Astrocyte of the spinal cord (primary cell): ENCODE measurements around the gene DEAF1.
A peak's percentile ranks its signal among the peaks of the same experiment; 100 is the strongest.

Experiments
- DNase-seq: peaks from one replicate; pipeline ENCODE4 v3.0.0; 2011; ENCODE audit warnings: low read depth, low spot score
- H3K4me3 ChIP-seq: 2 replicates; pipeline ENCODE4 v1.5.1; 2011; ENCODE audit warnings: low read depth, mild to moderate bottlenecking, low read length, moderate library complexity
- in situ Hi-C: cut with HindIII; loops from 2 replicates; pipeline ENCODE4 v1.10.0; 2017; ENCODE audit warnings: low sequenced_read_pairs
- TF ChIP-seq, protein P1 (sequence below): IDR thresholded peaks from 2 replicates; pipeline ENCODE4 v1.5.1; 2012; ENCODE audit warnings: low read depth, mild to moderate bottlenecking, low read length, inconsistent platforms

DEAF1 gene

DNA sequence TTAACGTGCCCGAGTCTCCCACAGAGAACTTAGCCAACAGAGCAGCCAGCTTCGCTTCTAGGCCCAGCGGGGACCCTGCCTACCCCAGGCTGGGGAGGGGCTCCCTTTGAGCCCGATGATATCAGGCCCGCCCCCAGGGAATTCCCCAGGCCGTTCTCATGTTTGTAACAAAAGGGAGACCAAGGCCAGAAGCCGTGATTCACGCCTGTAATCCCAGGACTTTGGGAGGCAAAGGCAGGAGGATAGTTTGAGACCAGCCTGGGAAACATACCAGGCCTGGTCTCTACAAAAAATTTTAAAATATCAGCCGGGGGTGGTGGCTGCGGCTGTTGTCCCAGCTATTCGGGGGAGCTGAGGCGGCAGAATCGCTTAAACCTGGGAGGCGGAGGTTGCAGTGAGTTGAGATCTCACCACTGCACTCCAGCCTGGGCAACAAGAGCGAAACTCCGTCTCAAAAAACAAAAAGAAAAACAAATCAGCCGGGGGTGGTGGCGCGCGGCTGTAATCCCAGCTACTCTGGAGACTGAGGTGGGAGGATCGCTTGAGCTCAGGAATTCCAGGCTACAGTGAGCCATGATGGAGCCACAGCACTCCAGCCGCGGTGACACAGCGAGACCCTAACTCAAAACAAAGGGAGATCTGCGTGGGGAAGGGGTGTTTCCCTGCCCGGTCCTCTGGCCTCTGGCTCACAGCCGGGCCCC, 56.2 kb downstream of the DEAF1 start:
- DNase-seq, result peak; percentile 29
- in situ Hi-C loops, result no loop called here
- TF ChIP-seq, protein P1, sequence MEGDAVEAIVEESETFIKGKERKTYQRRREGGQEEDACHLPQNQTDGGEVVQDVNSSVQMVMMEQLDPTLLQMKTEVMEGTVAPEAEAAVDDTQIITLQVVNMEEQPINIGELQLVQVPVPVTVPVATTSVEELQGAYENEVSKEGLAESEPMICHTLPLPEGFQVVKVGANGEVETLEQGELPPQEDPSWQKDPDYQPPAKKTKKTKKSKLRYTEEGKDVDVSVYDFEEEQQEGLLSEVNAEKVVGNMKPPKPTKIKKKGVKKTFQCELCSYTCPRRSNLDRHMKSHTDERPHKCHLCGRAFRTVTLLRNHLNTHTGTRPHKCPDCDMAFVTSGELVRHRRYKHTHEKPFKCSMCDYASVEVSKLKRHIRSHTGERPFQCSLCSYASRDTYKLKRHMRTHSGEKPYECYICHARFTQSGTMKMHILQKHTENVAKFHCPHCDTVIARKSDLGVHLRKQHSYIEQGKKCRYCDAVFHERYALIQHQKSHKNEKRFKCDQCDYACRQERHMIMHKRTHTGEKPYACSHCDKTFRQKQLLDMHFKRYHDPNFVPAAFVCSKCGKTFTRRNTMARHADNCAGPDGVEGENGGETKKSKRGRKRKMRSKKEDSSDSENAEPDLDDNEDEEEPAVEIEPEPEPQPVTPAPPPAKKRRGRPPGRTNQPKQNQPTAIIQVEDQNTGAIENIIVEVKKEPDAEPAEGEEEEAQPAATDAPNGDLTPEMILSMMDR, result no peak
- H3K4me3 ChIP-seq, result no peak overlapping the region

DNA sequence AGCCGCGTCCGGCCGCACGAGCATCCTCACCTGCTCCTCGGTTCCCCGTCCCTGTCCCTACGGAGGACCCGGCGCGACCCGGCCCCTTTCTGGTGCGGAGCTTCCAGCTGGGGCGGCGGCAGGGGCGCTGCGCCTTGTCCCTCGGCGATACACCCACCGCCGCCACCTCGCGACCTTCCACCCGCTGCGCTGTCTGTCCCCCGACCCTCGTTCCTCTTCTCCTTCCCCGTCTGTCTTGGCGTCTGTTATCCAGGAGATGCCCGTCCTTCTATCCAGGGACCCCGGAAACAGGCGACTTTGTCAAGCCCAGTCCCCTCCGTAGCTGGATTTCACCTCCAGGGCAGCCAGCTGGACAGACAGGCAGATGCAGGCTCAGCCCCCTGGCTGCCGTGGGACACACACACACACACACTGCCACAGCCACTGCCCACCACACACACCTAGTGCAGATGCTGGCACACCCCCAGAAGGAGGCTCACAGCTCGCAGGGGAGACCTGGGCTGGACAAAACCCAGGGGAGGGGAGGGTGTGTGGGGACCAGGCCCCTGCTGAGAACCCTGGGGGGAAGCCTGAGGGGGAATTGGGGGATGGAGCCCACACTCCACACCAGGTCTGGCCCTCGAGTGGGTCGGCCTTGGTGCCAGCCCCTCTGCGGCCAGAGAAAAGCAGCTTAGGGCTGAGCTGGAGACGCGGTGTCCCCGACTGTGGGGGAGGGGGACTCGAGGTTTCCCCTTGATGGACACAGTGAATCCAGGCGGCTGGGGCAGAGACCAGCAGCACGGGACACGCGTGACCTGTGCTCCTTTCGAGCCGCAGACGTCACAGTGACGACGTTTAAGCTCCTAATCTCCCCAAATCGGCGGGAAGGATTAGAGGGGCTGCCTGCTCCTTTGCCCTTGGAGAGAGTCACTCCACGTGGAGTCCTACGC, 57.2 kb downstream of the DEAF1 start:
- H3K4me3 ChIP-seq, result no peak overlapping the region
- TF ChIP-seq, protein P1, result no peak
- in situ Hi-C loops, result no loop called here
- no peak for DNase-seq

DNA sequence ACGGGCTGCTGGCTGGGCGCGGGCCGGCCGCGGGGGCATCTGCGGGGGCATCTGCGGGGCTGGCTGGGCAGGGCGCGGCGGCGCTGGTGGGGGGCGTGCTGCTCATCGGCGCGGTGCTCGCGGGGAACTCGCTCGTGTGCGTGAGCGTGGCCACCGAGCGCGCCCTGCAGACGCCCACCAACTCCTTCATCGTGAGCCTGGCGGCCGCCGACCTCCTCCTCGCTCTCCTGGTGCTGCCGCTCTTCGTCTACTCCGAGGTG, 57.8 kb downstream of the DEAF1 start:
- no peak overlapping the region for H3K4me3 ChIP-seq
- in situ Hi-C loops, result no loop called here
- TF ChIP-seq, protein P1, result no peak
- DNase-seq, result no peak

DNA sequence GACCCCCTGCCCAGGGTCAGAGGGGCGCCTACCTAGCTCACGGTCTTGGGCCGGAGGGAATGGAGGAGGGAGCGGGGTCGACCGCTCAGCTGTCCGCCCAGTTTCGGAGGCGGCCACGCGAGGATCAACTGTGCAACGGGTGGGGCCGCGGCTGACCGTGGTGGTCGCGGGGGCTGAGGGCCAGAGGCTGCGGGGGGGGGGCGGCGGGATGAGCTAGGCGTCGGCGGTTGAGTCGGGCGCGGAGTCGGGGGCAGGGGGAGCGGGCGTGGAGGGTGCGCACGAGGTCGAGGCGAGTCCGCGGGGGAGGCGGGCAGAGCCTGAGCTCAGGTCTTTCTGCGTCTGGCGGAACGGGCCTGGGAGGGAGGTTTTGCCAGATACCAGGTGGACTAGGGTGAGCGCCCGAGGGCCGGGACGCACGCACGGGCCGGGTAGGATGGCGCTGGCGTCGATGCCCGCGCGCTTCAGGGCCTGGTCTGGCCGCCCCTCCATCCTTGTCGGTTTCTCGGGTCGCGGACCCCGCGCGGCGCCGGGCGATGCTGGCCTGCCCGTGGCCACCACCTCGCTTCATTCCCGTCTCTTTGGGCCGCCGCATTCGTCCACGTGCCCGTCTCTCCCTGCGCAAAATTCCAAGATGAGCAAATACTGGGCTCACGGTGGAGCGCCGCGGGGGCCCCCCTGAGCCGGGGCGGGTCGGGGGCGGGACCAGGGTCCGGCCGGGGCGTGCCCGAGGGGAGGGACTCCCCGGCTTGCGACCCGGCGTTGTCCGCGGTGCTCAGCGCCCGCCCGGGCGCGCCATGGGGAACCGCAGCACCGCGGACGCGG, 58.3 kb downstream of the DEAF1 start, which contains the start of gene DRD4:
Gene DRD4 (plus strand): TSS at position 759 of the 822 bp plus-strand sequence. CDS start 36 bp downstream, at position 795.
- no peak within 1 kb of the TSS for H3K4me3 ChIP-seq
- DNase-seq, result no peak
- in situ Hi-C loops, result no loop called here
- TF ChIP-seq, protein P1, result no peak

DNA sequence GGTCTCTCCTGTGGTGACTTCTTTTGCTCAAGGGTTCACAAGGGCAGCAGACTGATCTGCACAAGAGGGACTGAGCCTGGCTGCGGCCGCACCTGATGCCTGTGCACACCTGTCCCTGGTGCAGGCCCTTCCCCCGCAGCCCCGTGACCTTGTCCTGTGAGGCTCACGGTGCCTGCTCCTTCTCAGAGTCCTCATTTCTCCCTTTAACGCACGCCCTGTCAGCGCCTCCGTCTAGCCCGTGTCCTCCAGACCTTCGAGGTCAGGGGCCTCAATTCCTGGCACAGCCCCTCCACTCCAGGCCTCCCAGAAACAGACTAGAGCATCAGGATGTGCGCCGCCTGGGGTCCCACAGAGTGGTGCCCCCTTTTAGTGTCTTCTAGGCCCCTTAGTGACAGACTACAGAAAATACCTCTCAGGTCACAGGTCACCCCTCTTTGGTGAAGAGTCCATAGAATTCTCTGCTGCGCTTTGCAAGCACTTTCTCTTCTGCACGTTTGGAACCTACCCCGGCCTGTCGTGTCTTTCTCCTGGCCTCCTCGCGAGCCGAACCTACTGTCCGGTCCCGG, 59.0 kb downstream of the DEAF1 start:
- no peak overlapping the region for H3K4me3 ChIP-seq
- in situ Hi-C loops, result no loop called here
- DNase-seq, result no peak
- TF ChIP-seq, protein P1, result no peak

DNA sequence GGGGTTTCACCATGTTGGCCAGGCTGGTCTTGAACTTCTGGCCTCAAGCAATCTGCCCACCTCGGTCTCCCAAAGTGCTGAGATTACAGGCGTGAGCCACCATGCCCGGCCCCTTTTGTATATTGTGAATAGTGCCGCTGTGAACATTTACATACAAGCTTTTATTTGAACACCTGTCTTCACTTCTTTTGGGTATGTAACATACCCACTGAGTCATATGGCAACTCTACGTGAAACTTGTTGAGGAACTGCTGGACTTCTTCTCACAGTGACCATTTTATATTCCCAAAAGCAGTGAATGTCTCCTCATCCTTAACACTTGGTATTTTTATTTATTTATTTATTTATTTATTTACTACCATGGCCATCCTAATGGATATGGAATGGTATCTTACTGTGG, 64.2 kb downstream of the DEAF1 start:
- in situ Hi-C loops, result no loop called here
- no peak overlapping the region for H3K4me3 ChIP-seq
- no peak for DNase-seq
- TF ChIP-seq, protein P1, result no peak
